Effector CD4-positive, alpha-beta T cell (primary cell): ENCODE measurements around the gene AGAP1.

Source experiments
- DNase-seq: peaks from one replicate; pipeline ENCODE4 v3.0.0-alpha.2; 2020
- total RNA-seq: gene quantifications from one replicate; lab custom pipeline; 2026; lab: John Stamatoyannopoulos, UW

AGAP1 gene
- total RNA-seq: 4.5 reads per million, percentile 18 among the genes with 10 or more reads in this experiment

DNA sequence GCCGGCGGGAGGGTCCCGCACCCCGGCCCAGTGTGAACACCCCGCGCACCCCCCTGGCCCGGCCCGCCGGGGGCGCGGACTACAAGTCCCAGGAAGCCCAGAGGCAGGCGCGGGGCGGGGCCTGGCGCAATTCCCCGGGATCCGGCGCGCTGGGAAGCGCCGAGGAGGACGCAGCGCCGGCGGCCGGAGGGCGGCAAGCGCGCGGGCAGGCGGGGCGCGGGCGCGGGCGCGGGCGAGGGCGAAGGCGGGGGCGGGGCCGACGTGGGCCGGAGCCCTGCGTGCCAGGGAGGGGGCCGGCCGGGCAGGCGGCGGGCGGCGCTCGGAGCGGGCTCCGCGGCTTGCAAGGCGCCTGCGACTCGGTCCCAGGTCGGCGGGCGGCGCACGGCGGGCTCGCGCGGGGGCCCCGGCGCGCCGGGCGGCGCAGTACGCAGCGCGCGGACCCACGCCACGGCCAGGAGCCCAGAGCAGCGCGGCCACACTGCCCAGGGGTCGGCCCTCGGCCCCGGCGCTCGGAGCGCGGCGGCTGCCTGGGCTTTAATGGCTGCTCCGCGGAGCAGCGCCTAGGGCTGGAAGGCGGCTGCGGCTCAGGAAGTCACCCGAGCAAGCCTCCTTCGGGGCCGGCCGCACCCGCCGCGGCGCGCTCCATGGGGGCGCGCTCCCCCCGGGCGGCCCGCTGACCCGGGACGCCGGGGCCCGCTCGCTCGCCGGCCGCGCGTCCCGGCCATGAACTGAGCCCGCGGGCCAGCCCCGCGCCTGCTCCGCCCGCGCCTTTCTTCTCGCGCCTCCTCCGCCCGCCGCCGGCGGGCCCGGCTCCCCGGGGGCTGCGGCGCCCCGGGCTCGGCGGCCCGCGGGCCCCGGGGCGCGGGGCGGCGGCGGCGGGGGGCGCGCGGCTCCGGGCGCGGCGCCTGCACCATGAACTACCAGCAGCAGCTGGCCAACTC is at the start of gene AGAP1:
TSS of gene AGAP1 (plus strand) at position 269 of the 941 bp plus-strand sequence.
- DNase-seq: no peak

DNA sequence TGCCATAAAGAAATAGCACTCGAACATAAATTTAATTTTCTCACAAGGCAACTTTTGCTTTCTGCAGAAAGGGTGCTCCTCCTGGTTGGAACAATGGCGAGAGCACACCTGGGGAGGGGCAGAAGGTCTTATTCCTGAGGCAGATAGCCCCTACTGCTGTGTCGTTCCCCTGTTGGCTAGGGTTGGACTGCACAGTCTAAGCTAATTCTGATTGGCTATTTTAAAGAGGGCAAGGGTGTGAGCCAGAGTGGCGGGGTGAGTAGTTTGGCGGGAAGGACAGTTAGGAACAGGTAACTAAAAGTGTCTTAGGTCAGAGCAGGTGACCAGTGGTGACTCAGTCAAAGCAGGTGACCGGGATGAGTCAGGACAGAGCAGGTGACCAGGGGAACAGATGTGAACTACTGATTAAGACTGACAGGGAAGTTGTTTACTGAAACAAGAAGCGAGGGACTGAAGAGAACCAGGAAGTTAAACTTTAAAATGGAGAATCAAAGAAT is 49.7 kb upstream of the AGAP1 start:
- DNase-seq: no peak

DNA sequence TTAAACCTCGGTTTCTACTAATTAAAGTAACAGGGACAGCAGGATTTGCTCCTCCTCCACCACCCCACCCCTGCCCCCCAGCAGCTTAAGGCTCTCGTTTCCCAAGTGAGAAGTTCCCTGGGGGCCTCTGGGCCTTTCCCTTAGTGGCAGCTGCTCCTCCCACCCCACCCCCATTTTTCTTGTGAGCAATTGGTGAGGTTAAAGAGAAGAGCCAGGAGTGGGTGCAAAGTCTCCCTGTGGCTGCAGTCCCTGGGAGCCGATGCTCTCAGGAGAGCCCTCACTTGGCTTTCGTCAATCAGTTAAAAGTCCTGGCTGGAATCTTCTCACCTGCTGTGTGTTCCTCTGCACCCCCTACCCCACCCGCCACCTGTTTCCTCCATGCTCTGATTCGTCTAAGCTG is 48.7 kb upstream of the AGAP1 start:
- no peak for DNase-seq

GRCh38 chr2:235446082-235446481 is 47.8 kb upstream of the AGAP1 start:
- DNase-seq: no peak

GRCh38 chr2:235447210-235447609 is 46.6 kb upstream of the AGAP1 start:
- DNase-seq: no peak

GRCh38 chr2:235449568-235449967 is 44.3 kb upstream of the AGAP1 start:
- no peak for DNase-seq

DNA sequence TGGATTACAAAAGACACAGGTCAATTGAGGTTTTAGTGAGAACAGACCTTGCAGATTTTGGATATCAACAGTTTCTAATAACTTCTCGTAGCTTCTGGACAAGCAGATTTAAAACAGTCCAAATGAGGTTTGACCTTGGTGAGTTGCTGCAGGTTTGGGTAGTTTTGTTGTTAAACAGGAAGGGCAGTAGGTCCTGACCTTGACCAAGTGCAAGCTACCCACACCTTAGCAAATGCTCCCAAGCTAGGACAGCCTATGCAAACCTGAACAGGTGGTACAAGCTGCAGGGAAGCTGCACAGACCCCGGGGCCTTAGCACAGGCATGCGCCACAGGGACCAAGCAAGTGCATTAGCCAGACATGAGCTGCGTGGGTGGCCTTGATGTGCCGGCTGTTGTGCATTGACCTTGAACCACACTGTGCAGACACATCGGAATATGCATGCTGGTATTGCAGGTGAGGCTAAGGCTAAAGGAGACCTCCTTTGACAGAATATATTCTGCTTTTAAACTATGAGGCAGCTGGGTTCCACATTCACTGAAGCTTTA is 40.2 kb upstream of the AGAP1 start:
- DNase-seq: no peak

DNA sequence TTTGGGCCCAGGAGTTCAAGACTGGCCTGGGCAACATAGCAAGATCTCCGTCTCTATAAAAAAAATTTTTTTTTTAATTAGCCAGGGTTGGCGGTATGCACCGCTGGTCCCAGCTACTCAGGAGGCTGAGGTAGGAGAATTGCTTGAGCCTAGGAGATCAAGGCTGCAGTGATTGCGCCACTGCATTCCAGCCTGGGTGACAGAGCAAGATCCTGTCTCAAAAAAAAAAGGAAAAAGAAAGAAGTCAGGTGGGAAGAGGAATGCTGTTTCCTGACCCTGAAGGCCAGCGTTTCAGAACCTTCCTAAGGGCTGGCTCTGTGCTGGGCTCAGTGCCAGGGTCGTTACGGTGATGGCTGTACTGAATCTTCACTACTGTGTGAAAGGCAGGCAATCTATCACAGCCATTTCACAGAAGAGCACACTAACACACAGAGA is 35.0 kb upstream of the AGAP1 start:
- DNase-seq: no peak

GRCh38 chr2:235460548-235461047 is 33.2 kb upstream of the AGAP1 start:
- no peak for DNase-seq

GRCh38 chr2:235461763-235462414 is 32.0 kb upstream of the AGAP1 start:
- no peak for DNase-seq

DNA sequence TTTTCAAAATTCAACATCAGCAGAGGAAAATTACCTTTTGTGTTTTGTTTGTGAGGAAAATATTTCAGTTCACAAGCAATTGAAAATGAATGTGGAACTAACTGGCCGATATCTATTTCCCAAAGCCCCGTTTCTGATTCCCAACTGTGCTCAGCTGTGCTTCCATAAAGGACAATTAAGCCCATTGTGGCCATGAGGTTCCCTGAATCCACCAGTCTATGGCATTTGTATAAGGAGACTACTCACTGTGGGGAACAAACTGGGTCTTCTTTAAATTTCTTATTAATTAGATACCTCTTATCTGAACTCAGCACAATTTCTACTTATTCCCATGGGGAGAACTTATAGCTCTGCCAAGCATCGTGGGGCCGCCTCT is 31.4 kb upstream of the AGAP1 start:
- DNase-seq: no peak

GRCh38 chr2:235463893-235464292 is 29.9 kb upstream of the AGAP1 start:
- DNase-seq: no peak

- no peak for DNase-seq
Measured at GRCh38 chr2:235467588-235467987, 26.3 kb upstream of the AGAP1 start.

- no peak for DNase-seq
Measured at GRCh38 chr2:235468978-235469655, 24.7 kb upstream of the AGAP1 start.

- no peak for DNase-seq
Measured at GRCh38 chr2:235471186-235471747, 22.6 kb upstream of the AGAP1 start.

DNA sequence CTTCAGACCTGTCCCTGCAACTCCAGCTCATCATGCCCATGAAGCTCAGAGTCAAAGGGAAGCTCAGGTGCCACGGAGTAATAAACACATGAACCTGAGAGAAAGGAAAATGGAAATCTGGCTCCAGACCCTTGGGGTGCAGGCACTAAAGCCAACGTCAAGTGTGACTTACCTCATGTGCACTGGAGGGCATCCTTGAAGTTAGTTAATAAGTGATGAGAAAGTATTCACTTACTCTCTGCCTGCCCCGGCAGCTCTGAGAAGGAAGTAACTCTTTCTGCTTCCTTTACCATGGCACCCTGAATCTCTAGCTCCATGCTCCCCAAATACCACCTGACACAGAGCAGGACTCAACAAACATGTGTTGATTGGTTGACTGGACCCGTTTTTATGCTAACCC is 21.4 kb upstream of the AGAP1 start:
- DNase-seq: no peak

GRCh38 chr2:235478609-235479008 is 15.2 kb upstream of the AGAP1 start:
- no peak for DNase-seq

- no peak for DNase-seq
Measured at GRCh38 chr2:235479604-235480003, 14.2 kb upstream of the AGAP1 start.

GRCh38 chr2:235480614-235481013 is 13.2 kb upstream of the AGAP1 start:
- DNase-seq: no peak

DNA sequence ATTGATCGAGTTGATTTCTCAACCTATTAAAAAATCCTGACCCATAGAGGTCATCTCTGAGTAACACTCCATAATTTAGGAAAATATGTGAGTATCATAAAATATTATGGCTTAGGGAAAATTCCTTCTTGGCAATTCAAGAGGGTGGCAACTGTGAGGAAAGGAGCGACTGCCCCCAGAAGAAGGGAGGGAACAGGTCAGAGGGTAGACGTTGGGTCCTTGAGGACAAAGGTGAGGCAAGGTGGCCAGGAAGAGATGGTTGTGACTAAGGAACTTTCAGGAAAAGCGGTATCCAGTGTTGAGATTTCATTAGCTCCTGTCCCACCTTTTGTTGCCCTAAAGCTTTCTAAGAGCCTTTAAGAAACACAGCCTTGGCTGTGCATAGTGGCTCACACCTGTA is 10.5 kb upstream of the AGAP1 start:
- DNase-seq: no peak

GRCh38 chr2:235485362-235485761 is 8.5 kb upstream of the AGAP1 start:
- DNase-seq: no peak

DNA sequence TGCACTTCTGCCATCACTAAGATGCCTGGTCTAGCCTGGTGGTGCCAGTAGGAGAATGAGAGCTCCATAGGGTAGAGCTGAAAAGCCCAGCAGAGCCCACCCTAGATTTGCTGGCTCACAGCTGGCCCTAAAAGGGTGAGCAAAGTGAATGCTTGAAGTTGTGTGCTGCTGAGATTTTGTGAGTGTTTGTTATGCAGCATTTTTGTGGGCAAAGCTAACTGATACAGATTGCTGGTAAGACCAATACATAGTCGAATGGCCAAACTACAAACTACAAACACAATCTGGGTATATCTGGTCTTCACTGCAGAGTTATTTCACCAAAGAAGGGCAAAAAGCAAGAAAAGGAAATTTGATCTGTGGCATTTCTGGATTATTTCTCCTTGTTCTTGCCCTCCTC is 7.1 kb upstream of the AGAP1 start:
- no peak for DNase-seq
